Mucosa of descending colon (tissue), 3 donors: ENCODE measurements around the gene RSPH6A. TPM values are rescaled to one million over a fixed set of nuclear protein-coding genes. Genes with fewer than 3 reads are reported as not detected.

ENCODE experiments used
- ATAC-seq: fragments of 200-7000 bp; cut with Tn5 transposase; one replicate; pipeline ENCODE4 v1.9.1; 2020; ENCODE audit warnings: mild to moderate bottlenecking, moderate library complexity
- DNase-seq, 3 donors: peaks; one replicate each; pipeline ENCODE4 v3.0.0-alpha.2; 2020
- H3K36me3 ChIP-seq: fragments of 200-600 bp; one replicate; pipeline ENCODE4 v1.8.0; 2021; ENCODE audit warnings: low read depth, mild to moderate bottlenecking
- H3K4me1 ChIP-seq: fragments of 200-600 bp; one replicate; pipeline ENCODE4 v1.8.0; 2021; ENCODE audit warnings: low read depth, mild to moderate bottlenecking
- H3K4me3 ChIP-seq: fragments of 200-600 bp; one replicate; pipeline ENCODE4 v1.8.0; 2021; ENCODE audit warnings: mild to moderate bottlenecking
- H3K9me3 ChIP-seq: fragments of 200-600 bp; one replicate; pipeline ENCODE4 v1.8.0; 2021; ENCODE audit warnings: mild to moderate bottlenecking
- CTCF ChIP-seq: fragments of 200-600 bp; IDR thresholded peaks from one replicate; pipeline ENCODE4 v1.8.0; 2022; ENCODE audit warnings: antibody characterized with exemption, mild to moderate bottlenecking
- intact Hi-C, 2 donors: fragments of 100-400 bp; cut with DNase I in 1 of 2; cut with micrococcal nuclease in 1 of 2; formaldehyde crosslinking; loops; one replicate each; pipeline versions ENCODE4 v1.11.0 to v1.11.1; 2022; cut with DNase I, micrococcal nuclease
- total RNA-seq, 3 donors: library from RNA; stranded (reverse); fragmentation: NEBNext Ultra II Directional in 2 of 3; extraction: Animal tissue kit (Norgen Biotek cat#: 25700) in 2 of 3; gene quantifications; one replicate each; pipeline versions ENCODE4 v1.2.1 to v1.2.4, GENCODE V29; 2021 to 2023
- donor health status: DM: no; HTN: no; CAD: no; lungs with moderate emphysema.
- donor health status: DM: no; HTN: no; CAD: no.
- donor health status: DM: no; HTN: yes; CAD: no.

The RSPH6A gene
- total RNA-seq, 3 donors from 2014 or later = 0.16 to 0.24 (median 0.20) TPM

GRCh38 chr19:45827459-45828093 is 12.5 kb upstream of the RSPH6A start:
- DNase-seq = no peak
- intact Hi-C loops = no loop called here

GRCh38 chr19:45826934-45827333 is 11.8 kb upstream of the RSPH6A start:
- no peak for TF ChIP-seq CTCF
- no peaks in the 10 kb centered on the region for H3K9me3 ChIP-seq
- H3K4me3 ChIP-seq = no peak overlapping the region
- no peaks in the 10 kb centered on the region for H3K4me1 ChIP-seq
- no peak for ATAC-seq
- intact Hi-C loops = no loop called here
- peaks cover 5% of the 10 kb centered on the region for H3K36me3 ChIP-seq
- no peak for DNase-seq

More at GRCh38 chr19:45827459-45828093, 12.5 kb upstream of the RSPH6A start:
- no peak overlapping the region for H3K4me3 ChIP-seq
- TF ChIP-seq CTCF = no peak
- H3K9me3 ChIP-seq = no peaks in the 10 kb centered on the region
- no peaks in the 10 kb centered on the region for H3K4me1 ChIP-seq
- peaks cover 5% of the 10 kb centered on the region for H3K36me3 ChIP-seq
- no peak for ATAC-seq

- ATAC-seq (no peak), DNase-seq (no peak)
- peaks cover 5% of the 10 kb centered on the region for H3K36me3 ChIP-seq
- H3K9me3 ChIP-seq = no peaks in the 10 kb centered on the region
- intact Hi-C loops = no loop called here
- no peaks in the 10 kb centered on the region for H3K4me1 ChIP-seq
- TF ChIP-seq CTCF = no peak
- H3K4me3 ChIP-seq = no peak overlapping the region
Measured at GRCh38 chr19:45825917-45826893, 11.1 kb upstream of the RSPH6A start.

- no peak for DNase-seq
- TF ChIP-seq CTCF = no peak
- no peak overlapping the region for H3K4me3 ChIP-seq
- no peaks in the 10 kb centered on the region for H3K4me1 ChIP-seq
- intact Hi-C loops = no loop called here
- H3K9me3 ChIP-seq = no peaks in the 10 kb centered on the region
- ATAC-seq = no peak
- H3K36me3 ChIP-seq = peaks cover 5% of the 10 kb centered on the region
Measured at GRCh38 chr19:45825263-45825605, 10.1 kb upstream of the RSPH6A start.

GRCh38 chr19:45824531-45825262 is 9.6 kb upstream of the RSPH6A start:
- Histone ChIP-seq H3K36me3 (peaks cover 1% of the 10 kb centered on the region), H3K9me3 (no peaks in the 10 kb centered on the region), H3K4me3 (no peak overlapping the region), H3K4me1 (no peaks in the 10 kb centered on the region)
- DNase-seq = no peak
- TF ChIP-seq CTCF = no peak
- intact Hi-C loops = no loop called here
- no peak for ATAC-seq
